Glutamatergic neuron (in vitro differentiated cells): ENCODE results near the gene C3orf85. TPM values are rescaled to one million over a fixed set of nuclear protein-coding genes. Genes with fewer than 3 reads are reported as not detected.

Experiments
- DNase-seq: peaks from one replicate; pipeline ENCODE4 v3.0.0; 2022
- H3K27ac Mint-ChIP-seq: one replicate; pipeline ENCODE4 v1.8.0; 2020; ENCODE audit warnings: mild to moderate bottlenecking, mixed read lengths, inconsistent platforms; ENCODE audit not compliant: unreplicated experiment
- H3K27me3 Mint-ChIP-seq: one replicate; pipeline ENCODE4 v1.8.0; 2020; ENCODE audit warnings: mild to moderate bottlenecking, moderate library complexity, mixed read lengths, inconsistent platforms; ENCODE audit not compliant: unreplicated experiment
- H3K36me3 Mint-ChIP-seq: one replicate; pipeline ENCODE4 v1.8.0; 2020; ENCODE audit warnings: mild to moderate bottlenecking, mixed read lengths, inconsistent platforms; ENCODE audit not compliant: unreplicated experiment
- H3K4me1 Mint-ChIP-seq: one replicate; pipeline ENCODE4 v1.8.0; 2020; ENCODE audit warnings: mild to moderate bottlenecking, low read depth, mixed read lengths, inconsistent platforms; ENCODE audit not compliant: unreplicated experiment
- H3K4me3 Mint-ChIP-seq: one replicate; pipeline ENCODE4 v1.8.0; 2020; ENCODE audit warnings: mild to moderate bottlenecking, mixed read lengths, inconsistent platforms; ENCODE audit not compliant: unreplicated experiment
- H3K9me3 Mint-ChIP-seq: one replicate; pipeline ENCODE4 v1.8.0; 2020; ENCODE audit warnings: mild to moderate bottlenecking, moderate library complexity, mixed read lengths, inconsistent platforms; ENCODE audit not compliant: unreplicated experiment
- CTCF ChIP-seq: fragments of 200-600 bp; sonication (generic); IDR thresholded peaks from one replicate; pipeline ENCODE4 v1.5.0; 2021; ENCODE audit not compliant: partially characterized antibody, unreplicated experiment
- total RNA-seq: library from RNA; stranded (reverse); fragmentation: NEBNext Ultra II Directional; extraction: Animal tissue kit (Norgen Biotek cat#: 25700); gene quantifications from one replicate; pipeline ENCODE4 v1.2.1, GENCODE V29; 2021; ENCODE audit not compliant: unreplicated experiment

The C3orf85 gene
- total RNA-seq, 1 donor from 2014 or later: not detected

GRCh38 chr3:109140318-109140717, 3.8 kb downstream of the C3orf85 start:
- H3K9me3 Mint-ChIP-seq: no peaks in the 10 kb centered on the region
- H3K36me3 Mint-ChIP-seq: no peaks in the 10 kb centered on the region
- no peak overlapping the region for H3K4me3 Mint-ChIP-seq
- TF ChIP-seq CTCF: no peak
- no peaks in the 10 kb centered on the region for H3K4me1 Mint-ChIP-seq
- H3K27me3 Mint-ChIP-seq: no peaks in the 10 kb centered on the region
- H3K27ac Mint-ChIP-seq: no peak overlapping the region
- DNase-seq: no peak

GRCh38 chr3:109143646-109144045, 7.1 kb downstream of the C3orf85 start:
- no peak overlapping the region for H3K4me3 Mint-ChIP-seq
- no peak for TF ChIP-seq CTCF
- DNase-seq: no peak
- no peak overlapping the region for H3K27ac Mint-ChIP-seq
- H3K4me1 Mint-ChIP-seq: no peaks in the 10 kb centered on the region
- H3K9me3 Mint-ChIP-seq: no peaks in the 10 kb centered on the region
- H3K27me3 Mint-ChIP-seq: no peaks in the 10 kb centered on the region
- no peaks in the 10 kb centered on the region for H3K36me3 Mint-ChIP-seq

- Mint-ChIP-seq H3K27ac (no peak overlapping the region), H3K36me3 (no peaks in the 10 kb centered on the region), H3K9me3 (no peaks in the 10 kb centered on the region), H3K27me3 (no peaks in the 10 kb centered on the region), H3K4me3 (no peak overlapping the region), H3K4me1 (no peaks in the 10 kb centered on the region)
- DNase-seq: no peak
- TF ChIP-seq CTCF: no peak
Measured at GRCh38 chr3:109149078-109149477, 12.6 kb downstream of the C3orf85 start.

- DNase-seq: no peak
- H3K4me1 Mint-ChIP-seq: no peaks in the 10 kb centered on the region
- H3K27me3 Mint-ChIP-seq: no peaks in the 10 kb centered on the region
- TF ChIP-seq CTCF: no peak
- no peaks in the 10 kb centered on the region for H3K9me3 Mint-ChIP-seq
- H3K27ac Mint-ChIP-seq: no peak overlapping the region
- no peak overlapping the region for H3K4me3 Mint-ChIP-seq
- H3K36me3 Mint-ChIP-seq: no peaks in the 10 kb centered on the region
Measured at GRCh38 chr3:109152320-109152719, 15.8 kb downstream of the C3orf85 start.

GRCh38 chr3:109154979-109155378, 18.5 kb downstream of the C3orf85 start:
- Mint-ChIP-seq H3K4me3 (no peak overlapping the region), H3K9me3 (no peaks in the 10 kb centered on the region), H3K27me3 (no peaks in the 10 kb centered on the region), H3K36me3 (no peaks in the 10 kb centered on the region), H3K4me1 (no peaks in the 10 kb centered on the region), H3K27ac (no peak overlapping the region)
- no peak for TF ChIP-seq CTCF
- no peak for DNase-seq
